BLaER1 (cell line): ENCODE results near the gene FOXK2.

Source experiments
- H3K27ac ChIP-seq: shearing (Covaris generic); formaldehyde crosslinking; 2 replicates; pipeline ENCODE4 v1.8.1; 2022
- H3K27me3 ChIP-seq: shearing (Covaris generic); formaldehyde crosslinking; 2 replicates; pipeline ENCODE4 v1.8.1; 2022
- H3K36me3 ChIP-seq: shearing (Covaris generic); formaldehyde crosslinking; 2 replicates; pipeline ENCODE4 v1.8.1; 2022
- H3K4me1 ChIP-seq: shearing (Covaris generic); formaldehyde crosslinking; 2 replicates; pipeline ENCODE4 v1.8.1; 2022
- H3K4me2 ChIP-seq: shearing (Covaris generic); formaldehyde crosslinking; 2 replicates; pipeline ENCODE4 v1.8.1; 2022
- H3K4me3 ChIP-seq: shearing (Covaris generic); formaldehyde crosslinking; 2 replicates; pipeline ENCODE4 v1.8.1; 2022
- H3K9ac ChIP-seq: shearing (Covaris generic); formaldehyde crosslinking; 2 replicates; pipeline ENCODE4 v1.8.1; 2022
- H3K9me3 ChIP-seq: shearing (Covaris generic); formaldehyde crosslinking; 2 replicates; pipeline ENCODE4 v1.8.1; 2022
- H4K20me1 ChIP-seq: shearing (Covaris generic); formaldehyde crosslinking; 2 replicates; pipeline ENCODE4 v1.8.1; 2022
- Cebpa-rat ChIP-seq: shearing (Covaris generic); IDR thresholded peaks from 2 replicates; pipeline ENCODE4 v1.8.1; 2022

The FOXK2 gene

DNA sequence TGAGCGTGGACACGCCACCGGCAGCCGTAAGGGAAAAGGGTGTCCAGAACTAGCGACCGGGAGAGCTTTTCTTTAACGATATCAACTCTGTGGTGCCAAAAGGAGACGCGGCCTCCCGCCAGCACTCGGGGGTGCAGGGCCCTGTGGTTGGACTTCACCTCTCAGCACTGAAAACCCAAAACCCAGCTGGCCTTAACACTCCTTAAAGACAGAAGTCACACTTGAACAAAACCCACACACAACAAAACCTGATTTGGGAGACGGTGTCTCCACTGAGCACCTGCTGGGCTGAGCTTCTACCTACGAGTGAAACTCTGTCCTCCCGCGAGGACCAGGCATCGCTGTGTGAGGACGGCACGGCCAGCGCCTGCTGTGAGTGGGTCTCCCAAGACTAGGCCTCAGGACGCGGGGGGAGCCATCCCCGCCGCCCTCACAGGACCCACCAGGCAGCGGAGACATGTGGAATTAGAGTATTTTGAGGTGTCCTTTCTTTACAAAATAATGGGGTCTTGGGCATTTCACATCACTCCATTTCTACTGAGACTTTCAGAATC, 82.0 kb downstream of the FOXK2 start:
- Histone ChIP-seq H3K4me1 (peaks cover 79% of the 10 kb centered on the region), H3K4me3 (no peak overlapping the region), H3K36me3 (peaks cover 95% of the 10 kb centered on the region), H3K27ac (no peak overlapping the region), H3K9me3 (no peaks in the 10 kb centered on the region), H3K4me2 (no peak overlapping the region), H4K20me1 (peaks cover 89% of the 10 kb centered on the region), H3K9ac (no peak overlapping the region), H3K27me3 (no peaks in the 10 kb centered on the region)
- no peak for TF ChIP-seq Cebpa-rat

DNA sequence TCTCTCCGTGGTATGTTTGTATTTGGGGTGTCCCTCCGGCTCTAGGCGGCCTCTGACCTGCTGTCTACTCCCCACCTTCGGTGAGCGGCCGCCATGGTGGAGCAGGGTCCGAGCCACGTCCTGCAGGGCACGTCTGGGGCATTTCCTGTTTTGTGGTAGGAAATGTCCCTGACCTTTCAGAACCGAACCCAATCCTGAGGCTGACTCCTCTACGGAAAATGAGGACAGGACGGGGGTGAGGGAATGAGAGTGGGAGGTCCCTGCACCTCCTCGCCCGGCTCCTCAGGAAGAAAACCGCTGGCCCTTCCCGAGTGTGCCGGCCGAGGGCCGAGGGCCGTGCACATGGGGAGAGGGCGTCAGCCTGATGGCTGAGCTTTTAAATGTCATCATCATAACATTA, 83.0 kb downstream of the FOXK2 start:
- H3K27me3 ChIP-seq: no peaks in the 10 kb centered on the region
- H3K27ac ChIP-seq: no peak overlapping the region
- 0 out of 2 replicates have a peak overlapping the region, but pooled peaks have one; percentile 72 for H3K4me2 ChIP-seq
- no peak for TF ChIP-seq Cebpa-rat
- H3K4me1 ChIP-seq: peaks cover 73% of the 10 kb centered on the region
- H3K4me3 ChIP-seq: no peak overlapping the region
- H3K36me3 ChIP-seq: peaks cover 88% of the 10 kb centered on the region
- H3K9me3 ChIP-seq: no peaks in the 10 kb centered on the region
- H3K9ac ChIP-seq: no peak overlapping the region
- peaks cover 92% of the 10 kb centered on the region for H4K20me1 ChIP-seq

DNA sequence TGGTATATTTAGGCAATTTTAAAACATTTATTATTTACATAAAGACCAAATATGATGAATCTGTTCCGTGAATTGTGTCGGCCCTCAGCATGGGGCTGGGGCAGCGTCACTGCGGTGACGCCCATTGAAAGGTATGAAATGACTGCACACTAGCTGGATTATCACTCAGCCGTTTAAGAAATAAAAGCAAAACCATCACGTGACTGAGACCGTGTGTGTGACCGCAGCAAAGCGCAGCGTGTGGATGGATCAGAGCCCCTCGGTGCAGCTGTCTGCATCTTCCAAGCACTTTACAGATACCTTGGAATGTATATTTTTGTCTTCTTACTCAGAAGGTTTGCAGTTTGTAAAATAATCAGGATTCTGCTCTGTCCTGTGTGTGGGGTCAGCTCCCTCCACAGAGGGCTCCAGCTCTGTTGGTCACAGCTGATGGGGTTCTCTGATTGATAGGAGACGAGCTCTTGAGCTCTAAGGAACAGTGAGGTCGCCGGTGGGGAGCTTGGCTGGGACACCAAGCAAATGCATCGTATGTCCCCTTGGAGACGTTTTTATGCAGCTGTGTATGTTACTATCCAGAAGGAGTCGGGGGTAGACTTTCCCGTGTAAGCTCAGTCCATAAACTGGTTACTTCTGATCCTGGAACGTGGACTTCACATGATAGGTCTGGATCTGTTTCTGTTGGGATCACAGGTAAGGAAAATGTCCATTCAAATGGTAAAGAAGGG, 83.6 kb downstream of the FOXK2 start:
- peak overlapping the region; percentile 72 for H3K4me2 ChIP-seq
- H3K4me3 ChIP-seq: no peak overlapping the region
- no peaks in the 10 kb centered on the region for H3K9me3 ChIP-seq
- no peak overlapping the region for H3K27ac ChIP-seq
- H3K27me3 ChIP-seq: no peaks in the 10 kb centered on the region
- peaks cover 87% of the 10 kb centered on the region for H4K20me1 ChIP-seq
- no peak overlapping the region for H3K9ac ChIP-seq
- TF ChIP-seq Cebpa-rat: no peak
- peaks cover 88% of the 10 kb centered on the region for H3K36me3 ChIP-seq
- H3K4me1 ChIP-seq: peaks cover 72% of the 10 kb centered on the region

DNA sequence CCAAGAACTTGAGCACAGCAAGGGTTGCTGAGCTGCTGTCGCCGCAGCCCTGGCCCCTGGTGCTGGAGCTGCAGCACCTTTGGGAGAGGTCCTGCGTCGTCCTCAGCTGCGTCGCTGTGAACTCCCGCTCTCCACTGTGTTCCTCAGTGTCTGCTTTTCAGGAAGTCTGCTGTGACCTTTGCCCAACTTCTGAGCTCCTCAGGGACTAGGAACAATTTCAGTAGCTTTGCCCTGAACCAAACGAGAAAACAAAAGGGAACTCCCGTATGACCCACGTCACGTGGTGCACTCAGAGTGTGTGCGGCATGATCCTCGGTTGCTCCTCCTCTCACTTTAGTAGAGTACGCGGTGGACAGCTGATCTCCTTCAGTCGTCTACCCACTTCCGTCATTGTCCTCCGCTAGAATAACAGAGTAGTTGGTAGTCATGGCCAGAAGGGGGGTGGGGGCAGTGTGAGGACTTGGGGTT, 84.5 kb downstream of the FOXK2 start:
- H3K4me3 ChIP-seq: no peak overlapping the region
- no peak overlapping the region for H3K9ac ChIP-seq
- H3K4me2 ChIP-seq: peak overlapping the region; percentile 72
- H3K27ac ChIP-seq: peak overlapping the region; percentile 24; the same call in 1 of the 2 replicates
- no peaks in the 10 kb centered on the region for H3K9me3 ChIP-seq
- H3K36me3 ChIP-seq: peaks cover 85% of the 10 kb centered on the region
- TF ChIP-seq Cebpa-rat: no peak
- H3K27me3 ChIP-seq: no peaks in the 10 kb centered on the region
- peaks cover 78% of the 10 kb centered on the region for H4K20me1 ChIP-seq
- H3K4me1 ChIP-seq: peaks cover 63% of the 10 kb centered on the region

DNA sequence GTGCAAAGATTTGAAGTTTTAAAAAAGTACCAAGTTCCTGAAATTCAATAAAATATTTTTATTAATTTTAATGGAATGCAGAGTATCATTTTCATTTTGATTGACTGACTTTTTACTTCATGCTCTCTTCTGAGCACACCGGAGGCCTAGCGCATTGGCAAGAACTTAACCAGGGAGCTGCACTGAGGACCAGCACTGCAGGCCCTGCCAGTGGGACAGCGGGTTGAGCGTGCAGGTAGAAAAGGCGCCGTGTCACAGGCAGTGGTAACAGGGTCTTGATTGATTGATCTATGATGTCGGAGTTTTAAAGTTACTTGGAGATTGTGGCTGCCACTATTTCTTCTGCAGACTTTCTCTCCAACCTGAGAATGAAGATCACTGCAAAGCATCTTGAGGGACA, 85.0 kb downstream of the FOXK2 start:
- H3K9me3 ChIP-seq: no peaks in the 10 kb centered on the region
- peaks cover 58% of the 10 kb centered on the region for H3K4me1 ChIP-seq
- no peak overlapping the region for H3K9ac ChIP-seq
- H3K27me3 ChIP-seq: no peaks in the 10 kb centered on the region
- H3K4me3 ChIP-seq: no peak overlapping the region
- peak overlapping the region; percentile 44; the same call in 1 of the 2 replicates for H3K27ac ChIP-seq
- H3K4me2 ChIP-seq: peak overlapping the region; percentile 72
- peaks cover 73% of the 10 kb centered on the region for H4K20me1 ChIP-seq
- TF ChIP-seq Cebpa-rat: no peak
- peaks cover 85% of the 10 kb centered on the region for H3K36me3 ChIP-seq

DNA sequence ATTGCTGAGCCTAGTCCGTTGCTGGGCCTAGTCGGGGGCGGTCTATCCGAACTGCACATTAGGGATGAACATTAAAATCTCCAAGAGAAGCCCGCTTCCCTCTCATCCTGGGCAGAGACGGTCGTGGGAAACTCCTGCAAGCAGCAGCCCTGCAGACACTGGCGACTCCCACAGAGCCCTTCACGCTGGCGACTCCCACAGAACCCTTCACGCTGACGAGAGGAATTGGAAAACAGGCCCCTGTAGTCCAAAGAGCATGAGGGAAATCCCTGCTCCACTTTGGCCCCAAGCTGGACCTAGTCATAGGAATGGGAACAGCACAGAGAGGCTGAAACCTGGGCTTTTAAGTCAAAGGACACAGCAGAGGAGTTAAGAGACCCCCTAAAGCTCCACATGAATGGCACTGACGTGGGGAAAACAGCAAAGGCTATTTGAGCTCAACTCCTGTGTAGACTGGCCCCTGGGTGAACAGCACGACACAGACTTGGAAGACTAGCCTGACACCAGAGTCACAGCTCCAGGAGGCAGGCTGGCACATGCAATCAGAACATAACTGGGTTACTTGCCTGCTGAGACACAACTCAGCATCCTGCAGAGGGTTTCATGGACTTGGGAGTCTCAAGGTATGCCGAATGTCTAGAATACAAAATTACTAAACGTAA, 86.5 kb downstream of the FOXK2 start:
- Histone ChIP-seq H3K4me3 (no peak overlapping the region), H3K36me3 (peaks cover 85% of the 10 kb centered on the region), H3K27me3 (no peaks in the 10 kb centered on the region), H3K4me1 (peaks cover 47% of the 10 kb centered on the region), H3K4me2 (no peak overlapping the region), H3K9ac (no peak overlapping the region), H3K27ac (no peak overlapping the region), H3K9me3 (no peaks in the 10 kb centered on the region), H4K20me1 (peaks cover 59% of the 10 kb centered on the region)
- no peak for TF ChIP-seq Cebpa-rat

DNA sequence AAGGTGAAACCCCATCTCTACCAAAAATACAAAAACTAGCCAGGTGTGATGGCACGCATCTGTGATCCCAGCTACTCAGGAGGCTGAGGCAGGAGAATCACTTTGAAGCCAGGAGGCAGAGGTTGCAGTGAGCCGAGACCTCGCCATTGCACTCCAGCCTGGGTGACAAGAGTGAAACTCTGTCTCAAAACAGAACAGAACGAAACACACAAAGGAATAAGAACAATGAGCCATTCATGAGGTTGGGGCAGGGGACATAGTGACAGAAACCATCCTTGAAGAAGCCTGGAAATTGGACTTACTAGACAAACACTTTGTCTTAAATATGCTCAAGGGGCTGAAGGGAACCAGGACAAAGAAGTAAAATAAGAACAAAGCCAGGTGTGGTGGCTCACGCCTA, 89.3 kb downstream of the FOXK2 start:
- TF ChIP-seq Cebpa-rat: no peak
- H4K20me1 ChIP-seq: peaks cover 50% of the 10 kb centered on the region
- H3K9ac ChIP-seq: no peak overlapping the region
- no peaks in the 10 kb centered on the region for H3K27me3 ChIP-seq
- no peak overlapping the region; the same call in 1 of the 2 replicates for H3K27ac ChIP-seq
- no peaks in the 10 kb centered on the region for H3K9me3 ChIP-seq
- peaks cover 71% of the 10 kb centered on the region for H3K36me3 ChIP-seq
- peaks cover 40% of the 10 kb centered on the region for H3K4me1 ChIP-seq
- H3K4me2 ChIP-seq: no peak overlapping the region
- no peak overlapping the region for H3K4me3 ChIP-seq

DNA sequence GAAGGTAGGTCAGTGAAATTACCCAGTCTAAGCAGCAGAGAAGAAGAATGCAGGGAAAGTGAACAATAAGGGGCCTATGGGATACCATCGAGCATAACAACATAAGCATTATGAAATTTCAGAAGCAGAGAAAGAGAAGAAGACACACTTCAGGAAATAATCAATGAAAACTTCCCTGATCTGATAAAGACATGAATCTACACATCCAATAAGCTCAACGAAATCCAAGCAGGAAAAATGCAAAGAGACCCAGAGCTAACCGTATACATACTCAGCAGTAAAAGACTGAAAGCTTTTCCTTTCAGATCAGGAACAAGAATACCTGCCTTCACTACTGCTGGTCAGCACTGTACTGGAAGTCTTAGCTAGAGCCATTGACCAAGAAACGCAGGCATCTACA, 90.1 kb downstream of the FOXK2 start:
- no peak for TF ChIP-seq Cebpa-rat
- Histone ChIP-seq H3K27ac (no peak overlapping the region), H4K20me1 (peaks cover 48% of the 10 kb centered on the region), H3K9me3 (no peaks in the 10 kb centered on the region), H3K9ac (no peak overlapping the region), H3K4me3 (no peak overlapping the region), H3K4me1 (peaks cover 32% of the 10 kb centered on the region), H3K27me3 (no peaks in the 10 kb centered on the region), H3K4me2 (no peak overlapping the region), H3K36me3 (peaks cover 71% of the 10 kb centered on the region)

DNA sequence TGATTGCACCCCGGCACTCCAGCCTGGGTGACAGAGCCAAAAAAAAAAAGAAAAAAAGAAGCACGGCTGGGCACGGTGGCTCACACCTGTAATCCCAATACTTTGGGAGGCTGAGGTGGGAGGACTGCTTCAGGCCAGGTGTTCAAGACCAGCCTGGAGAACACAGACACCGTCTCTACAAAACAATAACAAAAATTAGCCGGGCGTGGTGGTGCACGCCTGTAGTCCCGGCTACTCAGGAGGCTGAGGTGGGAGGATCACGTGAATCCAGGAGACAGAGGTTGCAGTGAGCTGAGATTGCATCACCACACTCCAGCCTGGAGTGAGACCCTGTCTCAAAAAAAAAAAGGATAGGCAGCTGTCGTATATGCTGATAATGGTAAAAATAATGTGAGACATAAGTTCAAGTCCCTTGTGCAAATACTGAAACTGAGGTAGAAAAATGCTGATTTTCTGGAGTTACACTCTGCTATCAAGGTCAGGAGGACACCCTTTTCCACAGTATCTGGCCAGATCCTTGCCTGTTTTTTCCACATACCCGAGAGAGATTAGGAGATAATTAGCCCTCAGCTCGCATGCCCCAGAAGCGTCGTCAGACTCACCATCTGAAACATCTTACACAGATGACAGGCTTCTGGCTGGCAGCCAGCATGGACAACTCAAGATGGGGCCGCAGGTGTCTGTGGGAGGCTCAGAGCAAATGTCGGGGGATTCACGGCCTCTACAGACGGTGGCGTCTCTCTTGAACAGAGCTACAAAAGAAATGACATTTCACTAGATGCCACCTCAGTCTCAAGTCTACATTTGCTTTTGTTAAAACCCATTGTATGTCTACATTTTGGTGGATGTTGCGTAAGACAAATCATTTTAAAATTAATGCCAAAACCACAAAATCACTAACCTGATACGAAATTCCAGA, 91.9 kb downstream of the FOXK2 start:
- H3K27me3 ChIP-seq: no peaks in the 10 kb centered on the region
- peak overlapping the region; percentile 55 for H3K4me2 ChIP-seq

More for the DNA sequence above, 91.9 kb downstream of the FOXK2 start:
- TF ChIP-seq Cebpa-rat: peak; percentile 71
- Histone ChIP-seq H3K9me3 (no peaks in the 10 kb centered on the region), H4K20me1 (peaks cover 40% of the 10 kb centered on the region), H3K27ac (no peak overlapping the region), H3K4me1 (peaks cover 20% of the 10 kb centered on the region), H3K4me3 (no peak overlapping the region), H3K36me3 (peaks cover 76% of the 10 kb centered on the region), H3K9ac (0 out of 2 replicates have a peak overlapping the region, but pooled peaks have one; percentile 10)
